ENCODE data around the gene CPNE9.
A peak's percentile ranks its signal among the peaks of the same experiment; 100 is the strongest.

Gene CPNE9

GRCh38 chr3:9776896-9777693, 73.5 kb downstream of the CPNE9 start:
- DNase-seq (ENCODE audit: low read depth in 4 of 4, low spot score in 1 of 4): no peak

- no peak for DNase-seq (ENCODE audit: low read depth in 4 of 4, low spot score in 1 of 4)
These were observed 74.0 kb downstream of the CPNE9 start for GRCh38 chr3:9777694-9778021.

- peak in 2 of 4 experiments; percentile 49 to 64 for DNase-seq (ENCODE audit: low read depth in 4 of 4, low spot score in 1 of 4)
These were observed 74.8 kb downstream of the CPNE9 start for GRCh38 chr3:9778143-9779074.

GRCh38 chr3:9779075-9779593, 75.5 kb downstream of the CPNE9 start:
- DNase-seq (ENCODE audit: low read depth in 4 of 4, low spot score in 1 of 4): no peak
